DND-41 (cell line): ENCODE measurements around the gene FBRSL1.

Experiments used
- EZH2 ChIP-seq: IDR thresholded peaks from 3 replicates; pipeline ENCODE4 v1.6.1; 2012; ENCODE audit warnings: borderline replicate concordance, low read depth, mild to moderate bottlenecking, moderate library complexity, low read length, inconsistent platforms; ENCODE audit not compliant: severe bottlenecking
- TF ChIP-seq, protein P1 (sequence below): IDR thresholded peaks from 2 replicates; pipeline ENCODE4 v1.5.1; 2012; ENCODE audit warnings: borderline replicate concordance, low read length, moderate library complexity, mild to moderate bottlenecking; ENCODE audit not compliant: poor library complexity, severe bottlenecking; ENCODE audit errors: extremely low read depth

DNA sequence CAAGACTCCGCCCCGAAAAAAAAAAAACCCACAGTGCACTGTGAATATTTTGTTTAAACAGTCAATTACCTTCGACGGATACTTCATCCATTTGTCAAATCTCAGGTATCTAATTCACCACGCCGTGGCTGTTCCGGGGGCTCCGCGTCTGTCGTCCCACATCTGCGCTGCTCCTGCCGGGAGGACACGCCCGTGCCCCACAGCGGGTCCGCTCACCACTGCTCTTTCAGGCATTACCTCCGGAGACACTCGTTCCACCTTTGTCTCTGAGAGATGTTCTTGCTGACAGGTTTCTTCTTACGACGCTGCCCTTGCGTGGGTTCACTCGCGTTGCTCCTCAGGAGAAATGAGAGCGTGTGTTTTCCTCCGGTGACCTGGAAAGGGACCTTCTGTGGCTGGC, 46.9 kb upstream of the FBRSL1 start:
- TF ChIP-seq, protein P1, sequence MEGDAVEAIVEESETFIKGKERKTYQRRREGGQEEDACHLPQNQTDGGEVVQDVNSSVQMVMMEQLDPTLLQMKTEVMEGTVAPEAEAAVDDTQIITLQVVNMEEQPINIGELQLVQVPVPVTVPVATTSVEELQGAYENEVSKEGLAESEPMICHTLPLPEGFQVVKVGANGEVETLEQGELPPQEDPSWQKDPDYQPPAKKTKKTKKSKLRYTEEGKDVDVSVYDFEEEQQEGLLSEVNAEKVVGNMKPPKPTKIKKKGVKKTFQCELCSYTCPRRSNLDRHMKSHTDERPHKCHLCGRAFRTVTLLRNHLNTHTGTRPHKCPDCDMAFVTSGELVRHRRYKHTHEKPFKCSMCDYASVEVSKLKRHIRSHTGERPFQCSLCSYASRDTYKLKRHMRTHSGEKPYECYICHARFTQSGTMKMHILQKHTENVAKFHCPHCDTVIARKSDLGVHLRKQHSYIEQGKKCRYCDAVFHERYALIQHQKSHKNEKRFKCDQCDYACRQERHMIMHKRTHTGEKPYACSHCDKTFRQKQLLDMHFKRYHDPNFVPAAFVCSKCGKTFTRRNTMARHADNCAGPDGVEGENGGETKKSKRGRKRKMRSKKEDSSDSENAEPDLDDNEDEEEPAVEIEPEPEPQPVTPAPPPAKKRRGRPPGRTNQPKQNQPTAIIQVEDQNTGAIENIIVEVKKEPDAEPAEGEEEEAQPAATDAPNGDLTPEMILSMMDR = no peak
- TF ChIP-seq EZH2 = no peak
